Central memory CD8-positive, alpha-beta T cell (primary cell): Measurements from ENCODE around the gene DOCK1.

Experiments used
- ATAC-seq: fragments of 150-1000 bp; cut with Tn5 transposase; replicated peaks from 2 replicates; pipeline ENCODE4 v1.10.0; 2022; ENCODE audit warnings: mild to moderate bottlenecking, moderate FRiP score, moderate number of reproducible peaks; ENCODE audit not compliant: poor library complexity, severe bottlenecking; ENCODE audit errors: extremely low read depth
- DNase-seq, 2 donors: peaks; one replicate each; pipeline ENCODE4 v3.0.0; 2021; ENCODE audit warnings: low spot score in 2 of 2
- H3K27ac Mint-ChIP-seq: one replicate; pipeline ENCODE4 v1.8.0; 2022; ENCODE audit warnings: low read depth, mild to moderate bottlenecking, moderate library complexity, mixed read lengths
- H3K27me3 Mint-ChIP-seq: one replicate; pipeline ENCODE4 v1.8.0; 2022; ENCODE audit warnings: mixed read lengths
- H3K36me3 Mint-ChIP-seq: one replicate; pipeline ENCODE4 v1.8.0; 2022; ENCODE audit warnings: mild to moderate bottlenecking, moderate library complexity, mixed read lengths; ENCODE audit not compliant: insufficient read depth
- H3K4me1 Mint-ChIP-seq: one replicate; pipeline ENCODE4 v1.8.0; 2022; ENCODE audit warnings: mixed read lengths
- H3K4me3 Mint-ChIP-seq: one replicate; pipeline ENCODE4 v1.8.0; 2022; ENCODE audit warnings: mild to moderate bottlenecking, moderate library complexity, mixed read lengths
- H3K9me3 Mint-ChIP-seq: one replicate; pipeline ENCODE4 v1.8.0; 2022; ENCODE audit warnings: mixed read lengths

Gene DOCK1

DNA sequence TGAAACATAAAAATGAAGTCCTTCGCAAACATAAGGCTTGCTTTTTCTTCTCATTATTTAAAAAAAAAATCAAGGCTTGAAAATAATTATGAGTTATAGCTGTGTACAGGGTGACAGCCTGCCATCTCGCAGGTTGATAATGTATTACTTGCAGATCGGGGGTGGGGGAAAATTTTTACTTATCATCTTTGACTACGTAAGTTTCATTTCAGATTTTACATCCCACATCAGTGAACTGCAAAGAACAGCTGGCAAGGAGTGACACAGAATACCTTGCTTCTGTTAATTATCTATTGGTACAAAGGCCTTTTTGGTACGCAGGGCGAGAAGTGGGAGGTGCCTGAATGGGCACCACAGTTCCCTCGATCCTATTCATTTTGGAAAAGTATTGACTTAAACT is 232.2 kb downstream of the DOCK1 start:
- Mint-ChIP-seq H3K4me3 (no peak overlapping the region), H3K27ac (no peak overlapping the region), H3K27me3 (no peaks in the 10 kb centered on the region), H3K4me1 (no peaks in the 10 kb centered on the region), H3K9me3 (no peaks in the 10 kb centered on the region), H3K36me3 (no peaks in the 10 kb centered on the region)
- ATAC-seq, result no peak
- DNase-seq, result no peak

DNA sequence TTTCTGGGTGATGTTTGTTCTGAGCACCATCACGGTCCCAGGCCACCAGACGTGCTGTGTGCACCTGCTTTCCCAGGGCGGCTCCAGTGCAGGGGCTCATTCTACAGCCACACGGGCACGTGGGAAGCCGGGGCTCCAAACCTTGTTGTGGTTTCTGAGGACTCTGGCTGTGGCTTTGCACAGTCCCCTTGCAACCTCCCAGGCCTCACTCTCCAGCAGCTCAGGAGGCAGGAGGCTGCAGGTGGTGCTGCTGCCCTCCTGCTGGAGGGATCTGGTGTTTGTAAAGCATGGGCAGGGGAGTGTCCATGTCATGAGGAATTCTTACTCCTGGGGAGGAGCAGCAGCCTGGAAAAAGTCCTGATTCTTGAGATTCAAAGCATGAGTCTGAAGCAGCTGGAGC is 236.9 kb downstream of the DOCK1 start:
- no peaks in the 10 kb centered on the region for H3K36me3 Mint-ChIP-seq
- no peaks in the 10 kb centered on the region for H3K27me3 Mint-ChIP-seq
- DNase-seq (no peak), ATAC-seq (no peak)
- no peak overlapping the region for H3K27ac Mint-ChIP-seq
- no peak overlapping the region for H3K4me3 Mint-ChIP-seq
- H3K4me1 Mint-ChIP-seq, result no peaks in the 10 kb centered on the region
- no peaks in the 10 kb centered on the region for H3K9me3 Mint-ChIP-seq

DNA sequence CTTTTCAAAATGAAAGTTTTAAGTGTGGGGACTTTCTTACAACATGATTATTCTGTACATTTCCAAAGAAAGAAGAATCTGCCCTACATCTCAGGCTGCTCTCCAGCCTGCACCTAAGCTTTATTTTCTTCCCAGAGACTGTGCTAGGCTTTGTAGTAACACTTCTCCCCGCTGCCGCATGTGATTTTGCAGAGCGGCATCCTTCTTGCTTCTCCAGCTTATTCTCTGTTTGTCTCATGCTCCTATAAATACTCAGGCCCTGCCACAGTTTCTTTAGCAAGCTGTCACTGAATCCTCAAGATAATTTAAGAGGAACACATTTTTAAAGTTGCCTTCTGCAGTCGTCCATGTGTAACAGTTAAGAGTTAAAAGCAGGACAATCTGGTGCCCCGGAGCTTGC is 237.6 kb downstream of the DOCK1 start:
- H3K36me3 Mint-ChIP-seq, result no peaks in the 10 kb centered on the region
- H3K27ac Mint-ChIP-seq, result no peak overlapping the region
- DNase-seq (no peak), ATAC-seq (no peak)
- no peaks in the 10 kb centered on the region for H3K9me3 Mint-ChIP-seq
- no peak overlapping the region for H3K4me3 Mint-ChIP-seq
- H3K4me1 Mint-ChIP-seq, result no peaks in the 10 kb centered on the region
- H3K27me3 Mint-ChIP-seq, result no peaks in the 10 kb centered on the region

DNA sequence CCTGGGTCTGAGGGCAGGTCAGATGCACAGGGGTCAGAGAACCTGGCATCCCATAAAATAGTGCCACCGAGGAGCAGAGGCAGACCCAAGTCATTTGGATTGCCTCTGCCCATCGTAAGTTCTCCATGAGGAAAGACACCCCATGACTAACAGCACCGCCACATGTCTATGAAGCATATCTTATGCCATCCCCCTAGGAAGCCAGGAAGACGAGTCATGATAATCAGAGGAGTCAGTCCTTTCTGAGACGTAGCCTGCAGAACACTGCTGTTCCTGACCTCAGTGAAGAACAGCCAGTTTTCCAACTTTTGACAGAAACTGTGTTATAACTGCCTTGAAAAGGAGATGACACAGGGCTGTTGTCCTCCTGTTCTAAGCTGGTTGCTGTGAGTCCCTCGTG is 239.9 kb downstream of the DOCK1 start:
- H3K27ac Mint-ChIP-seq, result peak overlapping the region; percentile 55

DNA sequence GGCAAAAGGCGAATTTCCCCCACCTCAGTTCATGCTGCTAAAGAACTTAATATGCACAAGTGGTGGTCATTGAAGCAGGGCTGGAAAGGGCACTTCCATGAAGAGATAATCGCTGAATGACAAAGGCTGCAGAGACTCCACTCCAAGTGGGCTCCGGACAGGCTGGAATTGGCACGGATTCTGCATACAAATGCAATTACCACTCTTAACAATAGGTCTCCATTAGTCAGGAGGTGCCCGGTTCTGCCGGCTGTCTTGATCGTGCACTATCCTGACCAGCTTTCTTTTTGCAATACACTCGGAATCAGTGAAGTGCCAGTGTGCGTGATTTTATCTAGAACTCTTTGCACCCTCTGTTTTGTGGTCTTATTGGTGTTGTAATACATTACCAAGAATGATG is 241.4 kb downstream of the DOCK1 start:
- ATAC-seq (no peak), DNase-seq (no peak)
- Mint-ChIP-seq H3K27me3 (no peaks in the 10 kb centered on the region), H3K4me1 (no peaks in the 10 kb centered on the region), H3K4me3 (no peak overlapping the region), H3K36me3 (no peaks in the 10 kb centered on the region), H3K27ac (no peak overlapping the region), H3K9me3 (no peaks in the 10 kb centered on the region)

More for the DNA sequence above, 239.9 kb downstream of the DOCK1 start:
- H3K27me3 Mint-ChIP-seq, result no peaks in the 10 kb centered on the region
- no peak for DNase-seq
- no peaks in the 10 kb centered on the region for H3K36me3 Mint-ChIP-seq
- ATAC-seq, result no peak
- no peaks in the 10 kb centered on the region for H3K4me1 Mint-ChIP-seq
- H3K9me3 Mint-ChIP-seq, result no peaks in the 10 kb centered on the region
- H3K4me3 Mint-ChIP-seq, result no peak overlapping the region

DNA sequence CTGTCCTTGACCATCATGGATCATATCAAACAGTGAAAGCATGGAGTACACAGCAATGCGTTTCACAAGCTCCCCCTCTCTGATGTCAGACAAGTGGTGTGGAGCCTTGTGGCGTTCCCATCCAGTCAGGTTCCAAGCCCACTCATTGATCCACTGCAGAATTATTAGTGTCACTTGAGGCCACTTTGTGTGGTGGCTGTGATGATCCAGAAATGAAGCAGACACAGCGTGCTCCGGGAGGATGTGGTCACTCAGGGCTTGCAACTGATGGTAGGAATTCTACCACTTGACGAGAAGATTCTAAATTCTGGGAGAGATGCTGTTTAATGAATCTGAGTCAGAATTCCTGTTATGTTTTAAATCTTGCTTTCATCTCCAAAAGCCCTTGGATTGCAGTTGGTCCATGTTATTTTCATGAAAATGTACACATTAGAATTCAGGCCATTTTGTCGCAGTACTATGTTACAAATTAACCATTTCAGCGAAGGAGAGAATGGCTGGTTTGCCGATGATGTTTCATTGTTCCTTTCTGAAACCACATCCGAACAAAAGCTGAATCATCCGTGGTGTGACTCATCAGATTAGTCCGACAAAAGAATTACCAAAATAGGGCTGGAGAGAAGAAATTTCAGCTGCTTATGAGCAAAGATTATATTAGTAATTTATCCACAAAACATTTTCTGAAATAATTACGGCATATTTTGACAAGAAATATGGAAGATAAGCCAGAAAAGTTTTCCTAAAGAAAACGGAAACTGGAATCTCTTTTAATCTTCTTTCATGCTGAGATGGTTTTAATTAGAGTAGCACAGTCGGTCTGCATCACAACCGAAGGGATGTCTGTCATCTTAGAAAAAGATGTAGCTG is 243.1 kb downstream of the DOCK1 start:
- H3K9me3 Mint-ChIP-seq, result no peaks in the 10 kb centered on the region
- no peaks in the 10 kb centered on the region for H3K27me3 Mint-ChIP-seq
- DNase-seq (no peak), ATAC-seq (no peak)
- H3K4me1 Mint-ChIP-seq, result no peaks in the 10 kb centered on the region
- no peak overlapping the region for H3K27ac Mint-ChIP-seq
- no peaks in the 10 kb centered on the region for H3K36me3 Mint-ChIP-seq
- no peak overlapping the region for H3K4me3 Mint-ChIP-seq

DNA sequence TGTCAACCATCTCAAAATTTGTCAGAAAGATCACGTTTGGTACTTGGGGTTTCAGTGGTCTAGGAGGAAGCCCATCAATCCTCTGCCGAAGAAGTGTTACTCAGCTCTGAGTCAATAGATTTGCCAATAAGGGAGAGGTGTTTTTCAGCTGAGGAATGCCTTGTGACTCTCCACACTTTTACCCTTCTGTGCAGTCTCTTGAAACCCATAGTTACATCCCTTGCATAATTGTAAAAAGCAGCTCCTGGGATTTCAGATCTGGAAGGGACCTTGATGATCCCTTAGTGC is 243.6 kb downstream of the DOCK1 start:
- Mint-ChIP-seq H3K4me3 (no peak overlapping the region), H3K27ac (no peak overlapping the region), H3K9me3 (no peaks in the 10 kb centered on the region), H3K27me3 (no peaks in the 10 kb centered on the region), H3K36me3 (no peaks in the 10 kb centered on the region), H3K4me1 (no peaks in the 10 kb centered on the region)
- ATAC-seq (no peak), DNase-seq (no peak)

DNA sequence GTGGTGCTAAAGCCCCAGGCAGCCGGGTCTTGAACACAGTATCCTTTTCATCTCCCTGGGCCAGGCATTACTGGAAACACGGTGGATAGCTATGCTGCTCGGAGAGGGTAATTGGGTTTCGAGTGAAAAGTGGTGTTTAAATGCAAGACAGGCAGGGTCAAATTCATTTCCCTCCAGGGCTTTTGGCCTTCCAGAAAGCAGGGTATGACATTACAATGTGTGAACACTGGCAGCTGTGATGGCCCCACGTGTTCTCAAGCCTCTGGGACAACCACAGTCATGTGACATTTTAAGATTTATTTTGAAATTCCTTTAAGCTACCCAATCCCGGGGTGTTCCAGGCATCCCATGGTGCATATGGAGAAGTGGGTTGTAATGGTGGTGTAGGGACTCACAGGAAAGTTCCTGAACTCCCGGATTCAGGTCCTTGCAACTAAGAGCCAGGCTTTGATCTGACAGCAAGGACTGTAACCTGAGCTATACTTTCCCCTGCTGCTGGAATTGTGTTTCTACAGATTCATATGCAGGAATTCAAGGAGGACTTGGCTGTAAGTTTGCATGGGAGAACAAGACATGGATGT is 244.4 kb downstream of the DOCK1 start:
- H3K4me1 Mint-ChIP-seq, result no peaks in the 10 kb centered on the region
- no peaks in the 10 kb centered on the region for H3K9me3 Mint-ChIP-seq
- H3K4me3 Mint-ChIP-seq, result no peak overlapping the region
- no peaks in the 10 kb centered on the region for H3K27me3 Mint-ChIP-seq
- no peaks in the 10 kb centered on the region for H3K36me3 Mint-ChIP-seq
- H3K27ac Mint-ChIP-seq, result no peak overlapping the region
- no peak for ATAC-seq
- DNase-seq, result no peak

DNA sequence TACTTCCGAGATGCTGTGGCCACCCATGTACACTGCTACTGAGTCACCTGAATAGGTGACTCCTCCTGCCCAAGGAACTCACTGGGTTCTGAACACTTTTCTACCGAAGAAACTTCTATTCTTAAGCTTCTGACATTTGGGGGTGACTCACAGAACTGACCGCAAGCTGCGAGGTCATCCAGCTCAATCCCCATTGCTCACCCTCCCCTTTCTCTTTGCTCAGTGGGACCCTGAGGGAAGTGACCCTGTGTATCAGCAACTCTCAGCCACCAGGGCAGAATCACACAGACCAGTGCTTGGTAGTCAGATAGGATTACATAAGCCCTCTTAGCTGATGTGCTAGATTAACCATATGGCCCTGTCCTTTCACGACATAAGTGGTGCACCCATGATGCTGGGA is 244.9 kb downstream of the DOCK1 start:
- ATAC-seq (no peak), DNase-seq (no peak)
- H3K27ac Mint-ChIP-seq, result no peak overlapping the region
- H3K27me3 Mint-ChIP-seq, result no peaks in the 10 kb centered on the region
- H3K4me3 Mint-ChIP-seq, result no peak overlapping the region
- no peaks in the 10 kb centered on the region for H3K4me1 Mint-ChIP-seq
- no peaks in the 10 kb centered on the region for H3K9me3 Mint-ChIP-seq
- no peaks in the 10 kb centered on the region for H3K36me3 Mint-ChIP-seq

DNA sequence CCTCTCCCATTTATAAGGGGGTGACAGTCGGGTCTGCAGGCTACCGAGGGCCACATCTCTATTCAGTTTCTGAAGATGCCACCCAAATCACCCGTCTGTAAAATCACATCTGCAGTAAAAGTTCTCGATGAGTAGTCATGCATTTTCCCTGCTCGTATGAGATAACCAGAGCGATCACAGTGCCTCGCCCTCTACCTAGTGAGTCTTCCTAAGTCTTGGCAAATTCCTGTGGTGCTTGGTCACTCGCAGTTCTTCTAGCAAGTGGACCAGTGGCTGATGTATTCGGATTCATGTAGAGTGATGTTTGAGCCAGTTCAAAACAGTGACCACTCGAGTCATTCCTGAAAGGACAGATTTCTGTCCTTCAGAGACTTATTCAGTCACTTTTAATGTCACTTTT is 246.3 kb downstream of the DOCK1 start:
- Mint-ChIP-seq H3K9me3 (peaks cover 5% of the 10 kb centered on the region), H3K27me3 (peaks cover 9% of the 10 kb centered on the region), H3K36me3 (no peaks in the 10 kb centered on the region), H3K4me3 (no peak overlapping the region), H3K27ac (no peak overlapping the region), H3K4me1 (no peaks in the 10 kb centered on the region)
- DNase-seq (no peak), ATAC-seq (no peak)

DNA sequence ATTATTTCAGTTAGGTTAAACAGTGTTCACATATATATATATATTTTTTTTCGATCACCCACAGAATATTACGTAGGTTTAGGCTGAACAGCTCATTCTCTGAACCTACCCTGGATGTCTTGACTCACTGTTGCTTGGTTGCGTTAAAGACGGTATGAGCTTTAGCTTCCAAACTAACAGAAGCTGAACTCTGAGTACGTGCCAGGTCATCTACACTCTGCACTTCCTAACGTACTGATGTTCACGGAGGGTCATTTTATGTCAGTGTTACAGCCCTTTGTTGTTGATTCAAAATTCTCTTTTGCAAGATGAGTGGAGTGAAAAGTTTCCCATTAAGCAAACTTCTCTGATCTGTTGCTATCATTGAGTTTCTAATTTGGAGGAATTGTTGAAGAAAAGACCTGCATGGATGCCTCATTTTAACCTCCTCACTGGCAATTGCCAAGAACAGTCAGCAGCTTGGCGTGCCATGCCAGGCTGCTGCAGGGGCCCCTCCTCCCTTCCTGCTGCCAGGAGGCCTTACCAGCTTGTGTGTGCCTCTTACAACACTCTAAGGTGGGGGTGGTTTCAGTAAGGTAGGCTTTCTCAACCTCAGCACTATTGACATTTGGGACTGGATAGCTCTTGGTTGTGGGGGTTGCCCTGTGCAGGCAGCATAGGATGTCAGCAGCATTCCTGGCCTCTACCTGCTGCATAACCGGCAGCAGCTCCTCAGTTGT is 246.9 kb downstream of the DOCK1 start:
- Mint-ChIP-seq H3K9me3 (peaks cover 9% of the 10 kb centered on the region), H3K27me3 (peaks cover 9% of the 10 kb centered on the region), H3K27ac (no peak overlapping the region), H3K4me1 (no peaks in the 10 kb centered on the region), H3K36me3 (no peaks in the 10 kb centered on the region), H3K4me3 (no peak overlapping the region)
- DNase-seq (no peak), ATAC-seq (no peak)

DNA sequence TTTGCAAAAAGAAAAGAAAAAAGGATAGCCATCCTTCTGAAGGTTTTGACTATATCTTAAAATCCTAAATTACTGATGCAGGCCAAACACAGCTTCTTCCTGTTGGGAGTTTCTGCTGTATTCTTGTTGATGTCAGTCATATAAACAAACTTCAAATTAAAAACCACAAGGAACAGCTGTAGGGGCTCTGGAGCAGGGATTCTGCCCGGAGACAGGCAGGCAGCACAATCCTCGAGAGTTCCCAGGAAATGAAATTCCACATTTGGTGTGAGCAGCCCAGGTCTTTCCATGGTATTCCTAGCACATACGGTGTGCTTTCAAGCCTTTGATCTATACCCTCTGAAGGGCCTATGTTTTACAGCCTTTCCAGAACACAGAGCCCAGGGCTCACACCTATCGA is 248.0 kb downstream of the DOCK1 start:
- Mint-ChIP-seq H3K4me1 (no peaks in the 10 kb centered on the region), H3K9me3 (peaks cover 9% of the 10 kb centered on the region), H3K36me3 (no peaks in the 10 kb centered on the region), H3K27me3 (peaks cover 9% of the 10 kb centered on the region), H3K27ac (no peak overlapping the region), H3K4me3 (no peak overlapping the region)
- DNase-seq (no peak), ATAC-seq (no peak)
